HG02642 (cell line): ENCODE results near the gene PKNOX2.

Experiments
- ATAC-seq: cut with Tn5 transposase; IDR thresholded peaks from one replicate; pipeline ENCODE4 v1.9.1; 2021; ENCODE audit warnings: mild to moderate bottlenecking; ENCODE audit not compliant: unreplicated experiment, poor library complexity

PKNOX2 gene

DNA sequence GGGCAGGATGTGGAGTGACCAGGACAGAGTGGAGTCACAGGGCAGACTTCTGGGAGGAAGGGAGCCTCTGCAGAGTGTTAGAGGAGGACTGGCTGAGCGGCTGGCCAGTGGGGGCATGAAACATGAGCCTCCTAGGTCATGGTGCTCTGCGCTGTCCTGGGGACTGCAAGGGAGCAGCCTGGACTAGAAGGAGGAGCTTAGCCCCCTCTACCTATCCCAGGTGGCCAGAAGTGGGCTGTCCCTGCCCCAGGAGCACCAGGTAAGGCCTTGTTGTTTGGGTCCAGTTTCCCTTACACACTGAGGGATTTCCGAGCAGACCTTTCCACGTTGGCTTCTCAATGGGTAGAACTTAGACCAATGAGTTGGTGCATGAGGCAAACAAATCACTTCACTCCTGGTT, 7.4 kb downstream of the PKNOX2 start:
- no peak for ATAC-seq

GRCh38 chr11:125173027-125173426, 8.5 kb downstream of the PKNOX2 start:
- no peak for ATAC-seq

DNA sequence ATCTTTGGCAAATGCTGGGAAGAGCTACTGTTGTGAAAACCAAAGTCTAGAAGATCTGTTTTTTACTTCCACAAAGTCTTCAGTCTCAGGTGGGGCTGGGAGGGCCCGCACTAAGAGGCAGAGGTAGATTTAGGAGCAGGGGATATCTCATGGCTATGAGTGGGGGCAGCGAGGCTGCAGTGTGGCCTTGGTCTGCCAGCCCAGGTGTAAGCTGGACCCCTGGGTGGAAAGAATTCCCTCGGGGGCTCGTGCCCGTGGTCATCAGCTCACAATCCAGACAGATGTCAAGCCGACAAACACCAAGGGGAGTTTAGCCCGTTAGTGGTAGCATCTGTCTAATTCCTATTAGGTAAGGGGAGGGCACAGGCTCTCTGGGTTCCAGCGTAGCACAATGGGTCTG, 9.0 kb downstream of the PKNOX2 start:
- ATAC-seq: no peak

DNA sequence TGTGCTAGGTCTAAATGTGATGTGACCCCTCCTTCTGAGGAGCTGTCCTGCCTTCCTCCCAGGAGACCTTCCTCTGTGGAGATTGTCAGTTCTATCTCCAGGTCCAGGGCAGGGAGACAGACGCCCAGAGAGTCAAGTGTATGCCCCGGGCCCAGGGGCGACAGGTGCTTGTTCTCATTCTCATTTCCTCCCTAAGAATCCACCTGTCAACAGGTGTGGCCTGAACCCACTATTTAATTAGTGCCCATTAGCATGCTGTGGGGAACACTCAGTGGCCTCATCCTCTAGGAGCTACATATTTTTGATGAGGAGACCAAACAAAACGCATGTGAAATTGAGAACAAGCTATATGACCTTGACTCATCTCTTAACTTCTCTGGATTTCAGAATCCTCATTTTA, 9.5 kb downstream of the PKNOX2 start:
- no peak for ATAC-seq

DNA sequence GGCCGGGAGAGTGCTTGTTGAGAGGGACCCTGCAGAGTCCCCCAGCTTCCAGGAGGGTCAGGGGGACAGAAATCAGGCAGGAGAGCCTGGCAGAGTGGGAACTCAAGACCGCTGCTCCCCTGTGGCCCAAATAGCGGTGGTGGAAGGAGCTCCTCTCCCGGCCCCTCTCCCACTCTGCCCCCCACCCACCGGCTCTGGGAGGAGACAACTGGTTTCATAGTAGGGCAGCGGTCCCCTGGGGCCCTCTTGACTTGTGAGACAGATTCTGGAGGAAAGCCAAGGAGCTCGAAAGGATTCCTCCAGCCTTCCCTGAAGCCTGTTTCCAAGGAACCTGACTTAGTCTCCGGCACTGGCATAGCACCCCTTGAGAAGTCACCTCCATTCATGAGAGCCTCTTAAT, 10.1 kb downstream of the PKNOX2 start:
- ATAC-seq: no peak

- no peak for ATAC-seq
Observed at GRCh38 chr11:125175166-125175565, 10.6 kb downstream of the PKNOX2 start.

DNA sequence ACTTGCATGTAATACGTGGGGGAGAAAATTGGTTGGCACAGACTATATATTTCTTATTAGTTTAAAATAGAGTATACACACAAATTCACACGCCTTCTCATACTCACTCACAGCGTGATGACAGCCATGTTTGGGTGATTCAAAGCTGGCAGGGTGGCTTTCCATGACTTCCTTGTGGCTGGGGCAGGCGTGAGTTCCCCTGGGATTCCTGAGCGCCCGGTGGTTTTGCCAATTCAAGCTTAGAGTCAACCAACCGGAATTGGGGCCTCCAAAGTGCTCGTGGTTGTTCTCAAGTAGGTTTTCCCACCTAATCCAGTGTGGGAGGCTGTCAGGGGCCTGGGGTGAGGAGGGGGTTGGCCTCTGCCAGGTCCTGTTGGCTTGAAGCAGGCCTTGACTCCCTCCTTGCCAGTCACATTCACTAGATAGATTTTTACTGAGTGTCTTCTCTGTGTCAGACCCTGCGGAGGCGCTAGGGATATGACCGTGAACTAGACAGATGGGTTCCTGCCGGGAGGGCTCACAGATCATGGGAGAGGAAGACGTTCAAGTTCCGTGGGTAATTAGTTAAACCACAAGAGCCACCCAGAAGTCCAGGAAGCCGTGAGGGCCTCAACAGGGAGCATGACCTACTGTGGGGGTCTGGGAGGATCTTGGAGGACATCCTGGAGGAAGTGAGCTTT, 11.5 kb downstream of the PKNOX2 start:
- no peak for ATAC-seq

GRCh38 chr11:125176866-125177265, 12.3 kb downstream of the PKNOX2 start:
- peak; percentile 53 for ATAC-seq

GRCh38 chr11:125177543-125177942, 13.0 kb downstream of the PKNOX2 start:
- ATAC-seq: no peak

DNA sequence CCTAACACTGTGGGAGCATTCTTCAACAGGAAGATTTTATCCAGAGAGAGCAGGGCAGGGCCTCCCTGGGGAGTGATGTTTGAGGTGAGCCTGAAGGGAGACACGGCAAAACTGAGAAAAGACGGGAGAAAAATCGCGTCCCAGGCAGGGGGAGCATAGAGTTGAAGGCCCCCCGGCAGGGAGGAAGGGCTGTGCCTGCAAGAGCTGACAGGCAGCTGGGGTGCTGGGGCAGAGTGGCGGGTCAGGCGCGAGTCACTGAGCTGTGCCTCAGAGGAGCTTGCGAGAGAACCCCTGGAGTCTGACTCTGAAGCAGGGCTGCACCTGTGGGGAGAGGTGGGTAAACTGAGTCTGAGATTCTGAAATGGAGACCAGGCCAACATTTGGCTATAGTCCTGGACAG, 14.8 kb downstream of the PKNOX2 start:
- no peak for ATAC-seq

DNA sequence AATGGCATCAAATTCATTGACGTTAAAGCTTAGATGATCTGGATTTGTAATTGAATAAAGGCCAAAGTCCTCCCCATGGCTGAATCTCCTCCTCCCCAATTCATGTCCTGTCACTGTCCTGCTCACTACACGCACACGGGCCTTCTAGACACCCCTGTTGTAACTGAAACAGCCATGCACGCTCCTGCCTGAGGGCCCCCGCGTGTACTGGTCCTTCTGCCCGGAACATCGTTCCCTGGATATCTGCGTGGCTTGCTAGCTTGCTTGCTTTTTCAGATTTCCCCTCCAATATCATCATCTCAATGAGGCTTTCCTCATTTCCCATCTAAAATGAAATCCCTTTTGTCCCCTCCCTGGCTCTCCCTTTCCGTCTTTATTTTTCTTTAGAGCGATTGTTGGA, 15.3 kb downstream of the PKNOX2 start:
- no peak for ATAC-seq

DNA sequence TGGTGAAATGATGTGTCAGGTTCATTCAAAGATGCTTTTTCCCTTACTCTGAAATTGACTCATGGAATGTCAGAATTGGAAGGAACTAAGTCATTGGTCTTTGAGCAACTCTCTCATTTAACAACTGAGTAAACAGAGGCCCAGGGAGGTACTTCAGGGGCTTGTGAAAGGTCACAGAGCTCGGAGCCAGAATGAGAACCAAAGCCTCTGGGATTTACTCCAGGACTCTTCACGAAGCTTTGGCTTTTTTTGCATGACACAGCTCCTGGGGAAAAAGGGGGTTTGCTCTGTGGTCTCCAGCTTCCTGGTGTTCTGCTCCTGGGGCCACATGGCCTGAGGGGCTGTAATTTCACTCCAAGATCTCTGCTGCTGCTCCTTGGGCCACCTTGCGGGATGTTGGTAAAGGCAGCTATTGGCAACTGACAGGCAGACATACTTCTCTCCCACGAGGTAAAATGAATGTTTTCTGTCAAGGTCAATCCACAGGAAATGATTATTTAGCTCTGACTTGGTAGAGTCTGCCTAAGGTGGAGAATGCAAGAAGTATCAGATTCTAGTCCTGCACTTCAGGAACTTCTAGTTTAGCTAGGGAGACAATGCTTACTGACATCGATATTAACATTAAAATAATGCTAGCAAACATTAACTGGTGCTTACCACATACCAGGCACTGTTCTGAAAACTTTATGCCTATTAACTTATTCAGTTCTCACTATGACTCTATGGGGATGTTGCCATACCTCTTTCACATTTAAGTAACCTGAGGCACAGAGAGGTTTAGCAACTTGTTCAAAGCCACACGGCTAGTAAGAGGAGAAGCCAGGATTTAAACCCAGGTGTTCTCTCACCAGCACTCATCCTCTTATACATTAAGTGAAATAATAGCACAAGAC, 16.1 kb downstream of the PKNOX2 start:
- peak; percentile 61 for ATAC-seq

DNA sequence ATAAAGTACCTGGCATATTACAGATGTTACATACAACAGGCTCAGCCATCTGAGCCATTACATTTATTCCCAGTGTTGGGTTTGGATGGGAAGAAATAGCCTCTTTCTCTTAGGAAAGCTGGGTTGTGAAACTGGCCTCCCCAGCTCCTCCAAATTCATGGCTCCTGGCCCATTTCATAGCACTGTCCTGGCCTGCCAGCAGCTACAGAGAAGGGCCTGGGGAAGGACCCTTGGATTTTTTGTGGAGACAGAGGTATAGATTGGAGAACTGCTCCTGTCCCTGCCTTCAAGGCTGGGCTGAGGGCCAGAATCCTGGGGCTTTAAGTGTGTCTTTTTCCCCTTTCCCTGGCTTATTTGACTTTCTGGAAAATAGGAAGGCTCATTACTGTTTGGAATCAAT, 18.0 kb downstream of the PKNOX2 start:
- ATAC-seq: no peak

DNA sequence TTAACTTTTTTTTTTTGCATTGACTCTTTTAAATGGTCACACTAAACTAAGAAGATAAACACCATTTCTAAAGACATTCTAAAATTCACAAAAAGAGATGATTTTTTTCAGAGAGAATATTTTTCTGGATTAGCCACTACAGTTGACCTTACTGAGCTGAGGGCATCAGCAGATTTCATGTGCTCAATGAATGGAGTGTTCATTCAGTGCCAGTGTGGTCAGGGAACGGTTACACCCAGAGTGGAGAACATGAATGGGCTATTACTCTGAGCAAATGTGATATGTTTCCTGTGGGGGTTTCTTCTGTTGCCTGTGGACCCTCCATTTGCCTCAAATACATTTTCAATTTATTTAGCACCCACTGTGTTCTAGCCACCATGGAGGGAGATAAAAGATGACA, 19.1 kb downstream of the PKNOX2 start:
- no peak for ATAC-seq

GRCh38 chr11:125188021-125188420, 23.5 kb downstream of the PKNOX2 start:
- ATAC-seq: no peak

DNA sequence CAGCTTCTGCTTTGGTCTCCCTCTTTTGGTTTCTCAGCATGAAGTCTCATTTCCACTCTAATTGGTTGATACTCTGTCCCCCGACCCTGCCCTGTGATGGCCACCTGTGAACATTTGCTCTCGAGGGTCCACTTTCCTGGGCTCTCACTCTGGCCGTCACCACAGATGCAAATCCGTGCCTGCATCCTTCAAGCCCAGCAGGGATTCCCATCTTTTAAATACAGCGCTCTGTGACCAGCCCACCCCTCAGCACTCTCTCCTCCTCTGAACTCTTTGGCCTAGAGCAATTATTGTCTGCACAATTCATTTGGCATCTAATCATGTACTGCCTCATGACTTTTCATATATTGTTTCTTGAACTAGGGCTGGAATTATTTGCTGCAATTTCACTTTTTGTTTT, 26.0 kb downstream of the PKNOX2 start:
- ATAC-seq: no peak

DNA sequence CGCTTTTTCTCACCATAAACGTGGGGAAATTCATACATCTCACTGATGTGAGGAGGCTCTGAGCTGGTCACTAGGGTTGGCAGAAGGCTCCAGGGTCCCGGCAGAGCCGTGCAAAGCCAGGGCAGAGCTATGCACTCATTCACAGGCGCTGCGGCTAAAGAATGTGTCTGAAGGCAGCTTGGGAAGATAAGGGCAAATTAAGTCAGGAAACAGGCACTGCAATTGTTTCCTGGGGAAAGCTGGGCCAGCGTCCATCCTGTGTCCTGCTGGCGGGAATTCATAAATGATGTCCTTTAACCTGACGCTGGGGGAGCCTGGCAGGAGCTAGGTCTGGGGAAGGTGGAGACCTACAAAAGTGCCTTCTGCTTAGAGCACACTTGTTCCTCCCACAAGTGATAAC, 27.6 kb downstream of the PKNOX2 start:
- no peak for ATAC-seq

- ATAC-seq: no peak
Observed at GRCh38 chr11:125192717-125193415, 28.3 kb downstream of the PKNOX2 start.

DNA sequence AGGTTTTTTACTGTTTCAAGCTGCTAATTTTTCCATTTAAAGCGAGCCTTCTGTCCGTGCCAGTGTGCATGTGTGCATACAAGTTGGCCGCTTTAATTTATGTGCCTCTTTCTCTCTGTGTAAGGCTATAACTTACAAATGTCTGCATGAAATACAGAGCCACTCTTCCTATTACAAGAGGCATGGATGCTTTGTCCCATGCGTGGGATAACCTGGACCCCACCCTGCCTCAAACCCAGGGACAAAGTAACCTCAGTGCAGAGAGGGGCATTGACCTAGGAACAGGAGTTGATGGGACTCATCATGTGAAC, 28.8 kb downstream of the PKNOX2 start:
- no peak for ATAC-seq

GRCh38 chr11:125193841-125194240, 29.3 kb downstream of the PKNOX2 start:
- ATAC-seq: no peak

- no peak for ATAC-seq
Observed at GRCh38 chr11:125199915-125200314, 35.4 kb downstream of the PKNOX2 start.
